Bronchial epithelial cell (primary cell): ENCODE results near the gene TMEM218. TPM values are rescaled to one million over a fixed set of nuclear protein-coding genes. Genes with fewer than 3 reads are reported as not detected.
A peak's percentile ranks its signal among the peaks of the same experiment; 100 is the strongest.

Experiments used
- DNase-seq: peaks from one replicate; pipeline ENCODE4 v3.0.0-alpha.2; 2010; ENCODE audit warnings: low read depth
- FAIRE-seq: peaks from 2 replicates; lab custom pipeline; 2011; peaks lifted over from hg19 to GRCh38; lab: Jason Lieb, UNC
- H3K27me3 ChIP-seq: 2 replicates; pipeline ENCODE4 v1.5.1; 2011; ENCODE audit warnings: low read length; ENCODE audit not compliant: control insufficient read depth, insufficient read depth
- H3K36me3 ChIP-seq: 2 replicates; pipeline ENCODE4 v1.5.1; 2011; ENCODE audit warnings: low read length; ENCODE audit not compliant: control insufficient read depth, insufficient read depth
- H3K4me3 ChIP-seq: 2 replicates; pipeline ENCODE4 v1.5.1; 2011; ENCODE audit warnings: mild to moderate bottlenecking, low read depth, low read length, control low read depth
- total RNA-seq: library from RNA; depleted of rRNA; stranded (reverse); fragments of >200 nt; gene quantifications from 2 replicates; pipeline ENCODE4 v1.2.1, GENCODE V29; 2014
- TF ChIP-seq, protein P1 (sequence below): IDR thresholded peaks from 2 replicates; pipeline ENCODE4 v1.5.1; 2011; ENCODE audit warnings: mild to moderate bottlenecking, moderate library complexity, low read length, control low read depth, inconsistent platforms; ENCODE audit not compliant: insufficient read depth, severe bottlenecking

Gene TMEM218
- total RNA-seq, result 28.4 and 29.3 TPM in 2 replicates

DNA sequence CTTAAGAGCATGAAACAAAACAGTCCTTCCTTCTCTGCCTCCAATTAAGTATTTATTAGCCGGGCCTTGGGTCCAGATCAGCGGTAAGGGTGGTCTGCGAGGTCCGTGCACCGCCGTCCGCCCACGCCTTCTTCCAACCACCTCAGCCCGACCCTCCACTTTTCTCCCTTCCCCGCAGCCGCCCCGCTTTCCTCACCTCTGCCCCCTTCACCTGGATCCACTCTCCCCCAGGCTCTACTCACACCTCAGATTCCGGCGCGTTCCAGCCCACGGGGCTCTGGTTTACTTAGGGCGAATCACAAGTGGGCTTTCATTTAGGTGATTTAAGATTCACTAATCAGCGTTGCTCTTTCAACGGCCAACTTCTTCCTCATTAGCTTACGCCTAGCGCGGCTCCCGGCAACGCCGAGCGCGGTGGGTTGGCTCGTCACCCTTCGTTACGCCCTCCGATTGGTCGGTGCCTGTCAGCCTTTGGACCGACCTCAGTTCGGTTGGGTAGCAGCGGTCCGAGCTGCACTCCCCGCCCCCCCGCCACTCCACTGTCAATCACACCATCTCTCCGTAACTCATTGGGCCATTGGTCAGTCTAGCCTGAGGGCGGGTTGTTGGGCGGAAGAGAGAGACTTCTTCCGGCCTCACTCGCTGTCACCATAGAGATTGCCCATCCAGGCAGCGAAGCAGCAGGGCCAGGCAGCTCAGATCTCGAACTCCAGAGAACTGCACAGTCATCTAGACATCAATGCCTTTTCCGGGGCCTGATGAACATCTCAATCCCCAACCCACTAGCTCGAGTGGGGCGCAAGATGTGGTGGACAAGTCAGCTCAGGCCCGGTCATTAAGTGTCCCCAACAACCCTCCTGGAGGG lies at the start of gene TMEM218:
TSS of gene TMEM218 (minus strand) at position 284 of the 865 bp plus-strand sequence. CDS start 9,385 bp downstream, outside the sequence.
- H3K4me3 ChIP-seq, result peak within 1 kb of the TSS; percentile 69
- no peaks in the 10 kb centered on the region for H3K36me3 ChIP-seq
- FAIRE-seq (peak; percentile 77), DNase-seq (peak; percentile 98)
- no peaks in the 10 kb centered on the region for H3K27me3 ChIP-seq
- TF ChIP-seq, protein P1, sequence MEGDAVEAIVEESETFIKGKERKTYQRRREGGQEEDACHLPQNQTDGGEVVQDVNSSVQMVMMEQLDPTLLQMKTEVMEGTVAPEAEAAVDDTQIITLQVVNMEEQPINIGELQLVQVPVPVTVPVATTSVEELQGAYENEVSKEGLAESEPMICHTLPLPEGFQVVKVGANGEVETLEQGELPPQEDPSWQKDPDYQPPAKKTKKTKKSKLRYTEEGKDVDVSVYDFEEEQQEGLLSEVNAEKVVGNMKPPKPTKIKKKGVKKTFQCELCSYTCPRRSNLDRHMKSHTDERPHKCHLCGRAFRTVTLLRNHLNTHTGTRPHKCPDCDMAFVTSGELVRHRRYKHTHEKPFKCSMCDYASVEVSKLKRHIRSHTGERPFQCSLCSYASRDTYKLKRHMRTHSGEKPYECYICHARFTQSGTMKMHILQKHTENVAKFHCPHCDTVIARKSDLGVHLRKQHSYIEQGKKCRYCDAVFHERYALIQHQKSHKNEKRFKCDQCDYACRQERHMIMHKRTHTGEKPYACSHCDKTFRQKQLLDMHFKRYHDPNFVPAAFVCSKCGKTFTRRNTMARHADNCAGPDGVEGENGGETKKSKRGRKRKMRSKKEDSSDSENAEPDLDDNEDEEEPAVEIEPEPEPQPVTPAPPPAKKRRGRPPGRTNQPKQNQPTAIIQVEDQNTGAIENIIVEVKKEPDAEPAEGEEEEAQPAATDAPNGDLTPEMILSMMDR, result no peak

DNA sequence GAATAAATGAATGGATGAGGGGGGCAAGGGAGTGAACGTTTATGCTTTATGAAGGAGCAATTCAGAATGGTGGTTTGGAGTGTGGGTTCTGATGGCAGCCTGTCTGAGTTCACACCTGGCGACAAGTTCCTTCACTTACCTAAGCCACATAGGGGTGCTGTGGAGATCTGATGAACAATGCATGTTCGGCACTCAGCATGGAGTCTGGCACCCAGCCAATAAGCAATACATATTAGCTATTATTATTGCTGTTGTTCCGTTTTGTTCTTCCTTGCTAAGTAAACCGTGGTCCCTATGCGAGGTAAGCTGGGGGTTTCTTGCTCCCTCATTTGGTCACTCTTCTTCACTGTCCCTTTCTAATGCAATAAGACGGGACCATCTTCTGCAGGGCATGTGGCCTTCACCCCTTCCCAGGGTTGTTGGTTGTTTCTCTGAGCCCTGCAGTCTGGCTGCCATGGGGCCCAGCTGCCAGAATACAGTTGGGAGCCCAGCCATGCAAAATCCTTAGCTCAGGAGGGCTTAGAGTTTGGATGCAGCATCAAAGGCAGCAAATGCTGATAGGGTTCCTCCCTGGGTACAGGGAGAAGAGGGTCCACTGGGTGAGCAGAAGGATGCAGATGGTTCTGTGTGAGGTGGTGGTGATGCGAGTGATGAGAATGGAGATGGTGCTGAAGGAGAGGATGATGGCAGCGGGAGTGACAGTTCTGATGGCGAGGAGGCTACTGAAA lies 46.7 kb upstream of the TMEM218 start:
- TF ChIP-seq, protein P1, result no peak
- H3K27me3 ChIP-seq, result peaks cover 1% of the 10 kb centered on the region

DNA sequence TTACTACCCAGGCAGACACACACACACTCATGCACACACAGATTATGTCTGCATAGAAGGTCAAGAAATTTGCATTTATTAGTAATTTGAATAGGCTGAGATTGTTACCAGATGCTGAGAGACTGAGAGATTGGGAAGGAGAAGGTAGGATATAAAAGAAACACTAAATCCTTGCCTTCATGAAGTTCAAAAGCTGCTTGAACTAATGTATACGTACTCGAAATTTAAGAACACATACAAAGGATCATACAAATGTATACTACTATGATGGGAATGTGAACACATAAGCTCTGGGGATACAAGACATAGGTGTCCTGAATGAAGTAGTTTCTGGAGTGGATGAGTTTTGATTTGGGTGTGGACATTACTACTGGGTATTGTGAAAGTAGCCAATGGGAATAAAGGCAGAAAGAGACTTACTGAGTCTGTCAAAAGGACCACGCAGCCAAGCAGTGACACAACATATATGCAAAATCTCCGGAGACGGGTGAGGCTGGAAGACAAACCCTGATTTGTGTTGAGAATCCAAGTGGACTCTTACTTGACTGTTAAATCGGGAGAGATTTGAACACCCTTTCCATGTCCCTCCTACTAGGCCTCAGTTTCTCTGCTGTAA lies 45.8 kb upstream of the TMEM218 start:
- Histone ChIP-seq H3K36me3 (no peaks in the 10 kb centered on the region), H3K27me3 (peaks cover 1% of the 10 kb centered on the region), H3K4me3 (no peak overlapping the region)
- FAIRE-seq, result no peak
- TF ChIP-seq, protein P1, result no peak
- DNase-seq, result no peak

More for the DNA sequence above, 46.7 kb upstream of the TMEM218 start:
- H3K4me3 ChIP-seq, result no peak overlapping the region
- no peak for DNase-seq
- peak; percentile 83 for FAIRE-seq
- no peaks in the 10 kb centered on the region for H3K36me3 ChIP-seq

DNA sequence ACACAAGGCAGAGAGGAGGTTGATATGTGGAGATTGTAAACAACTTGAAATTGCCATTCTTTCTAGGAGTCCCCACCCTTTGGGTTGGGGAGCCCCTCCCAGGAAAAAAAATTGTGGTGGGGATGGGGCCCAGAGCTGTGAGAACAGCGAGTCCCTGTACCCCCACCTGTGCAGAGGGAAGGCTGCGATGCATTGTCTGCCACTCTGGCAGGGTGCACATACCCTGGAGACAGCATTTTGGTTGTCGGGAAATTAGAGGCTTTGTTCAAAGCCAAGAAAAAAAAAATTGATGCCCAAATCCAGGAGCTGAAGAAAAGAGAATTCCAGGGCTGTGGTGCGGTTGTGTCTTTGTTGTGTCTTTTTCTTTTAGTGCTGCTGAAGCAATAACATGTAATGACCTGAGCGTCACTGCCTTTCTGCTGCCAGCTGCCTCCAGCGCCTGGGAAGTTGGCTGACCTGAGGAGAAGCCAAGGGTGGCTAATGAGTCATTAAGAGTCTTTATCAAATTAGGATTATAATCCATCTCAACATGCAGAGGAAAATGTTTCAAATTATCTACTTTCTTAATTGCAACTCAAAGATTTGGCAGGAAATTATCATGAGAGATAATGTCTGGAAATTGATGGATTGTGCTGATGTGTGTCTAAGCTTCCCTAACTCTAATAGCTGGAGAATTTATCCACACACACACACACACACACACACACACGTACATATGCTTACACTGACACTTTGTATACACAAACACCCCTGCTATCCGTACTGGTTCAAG lies 45.1 kb upstream of the TMEM218 start:
- no peak overlapping the region for H3K4me3 ChIP-seq
- H3K36me3 ChIP-seq, result no peaks in the 10 kb centered on the region
- peaks cover 1% of the 10 kb centered on the region for H3K27me3 ChIP-seq
- DNase-seq, result no peak
- TF ChIP-seq, protein P1, result no peak
- FAIRE-seq, result no peak

DNA sequence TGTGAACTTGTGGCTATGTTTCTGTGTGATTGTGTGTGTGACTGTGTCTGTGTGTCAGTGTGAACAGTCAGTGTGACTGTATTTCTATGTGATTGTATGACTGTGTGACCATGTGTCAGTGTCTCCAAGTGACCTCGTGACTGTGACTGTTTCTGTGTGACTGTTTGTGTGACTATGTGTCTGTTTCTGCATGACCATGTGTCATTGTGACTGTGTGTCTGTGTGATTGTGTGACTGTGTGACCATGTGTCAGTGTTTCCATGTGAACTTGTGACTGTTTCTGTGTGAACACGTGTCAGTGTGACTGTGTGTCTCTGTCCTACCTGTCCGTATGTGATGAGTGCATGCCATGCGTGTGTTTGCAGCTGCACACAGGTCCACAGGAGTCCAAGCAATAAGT lies 44.3 kb upstream of the TMEM218 start:
- FAIRE-seq (peak; percentile 99), DNase-seq (no peak)
- no peak overlapping the region for H3K4me3 ChIP-seq
- no peaks in the 10 kb centered on the region for H3K36me3 ChIP-seq
- H3K27me3 ChIP-seq, result peaks cover 1% of the 10 kb centered on the region
- TF ChIP-seq, protein P1, result no peak
